DND-41 (cell line): ENCODE data around the gene TBX6.

ENCODE experiments used
- ATAC-seq: fragments of 200-7000 bp; cut with Tn5 transposase; 3 replicates; pipeline ENCODE4 v1.9.1; 2021; ENCODE audit warnings: low read depth; ENCODE audit not compliant: insufficient read depth
- DNase-seq: peaks from one replicate; pipeline ENCODE4 v3.0.0-alpha.2; 2020
- H2AFZ ChIP-seq: 2 replicates; pipeline ENCODE4 v1.6.0; 2012; ENCODE audit warnings: low read depth, low read length
- H3K27ac ChIP-seq: 2 replicates; pipeline ENCODE4 v1.5.1; 2012; ENCODE audit warnings: low read length, inconsistent platforms
- H3K27me3 ChIP-seq: fragments of 200-600 bp; sonication (generic); 2 replicates; pipeline ENCODE4 v1.6.0; 2012; ENCODE audit warnings: low read length, mild to moderate bottlenecking, inconsistent platforms; ENCODE audit not compliant: insufficient read depth, poor library complexity
- H3K36me3 ChIP-seq: 2 replicates; pipeline ENCODE4 v1.5.1; 2012; ENCODE audit warnings: low read length, inconsistent platforms; ENCODE audit not compliant: insufficient read depth
- H3K4me1 ChIP-seq: 2 replicates; pipeline ENCODE4 v1.5.1; 2012; ENCODE audit warnings: mild to moderate bottlenecking, low read length; ENCODE audit not compliant: insufficient read depth
- H3K4me2 ChIP-seq: 2 replicates; pipeline ENCODE4 v1.6.0; 2012; ENCODE audit warnings: mild to moderate bottlenecking, moderate library complexity, low read length, inconsistent platforms; ENCODE audit not compliant: insufficient read depth
- H3K4me3 ChIP-seq, 2 experiments: fragments of 200-600 bp in 1 of 2; shearing (Covaris generic) in 1 of 2; 2 replicates each; pipeline ENCODE4 v1.5.1; 2012 to 2016; ENCODE audit warnings: inconsistent platforms in 2 of 2, low read length in 2 of 2, mild to moderate bottlenecking in 2 of 2, low read depth in 1 of 2, moderate library complexity in 1 of 2
- H3K79me2 ChIP-seq: 2 replicates; pipeline ENCODE4 v1.6.0; 2012; ENCODE audit warnings: low read length, inconsistent platforms; ENCODE audit not compliant: insufficient read depth
- H3K9ac ChIP-seq: 2 replicates; pipeline ENCODE4 v1.6.0; 2012; ENCODE audit warnings: low read depth, mild to moderate bottlenecking, inconsistent platforms, low read length, moderate library complexity
- H3K9me3 ChIP-seq: 2 replicates; pipeline ENCODE4 v1.5.1; 2012; ENCODE audit warnings: low read length, moderate library complexity, mild to moderate bottlenecking, inconsistent platforms; ENCODE audit not compliant: insufficient read depth, severe bottlenecking
- H4K20me1 ChIP-seq: 2 replicates; pipeline ENCODE4 v1.6.0; 2012; ENCODE audit warnings: low read length; ENCODE audit not compliant: insufficient read depth
- EZH2 ChIP-seq: IDR thresholded peaks from 3 replicates; pipeline ENCODE4 v1.6.1; 2012; ENCODE audit warnings: borderline replicate concordance, low read depth, mild to moderate bottlenecking, moderate library complexity, low read length, inconsistent platforms; ENCODE audit not compliant: severe bottlenecking
- TF ChIP-seq, protein P1 (sequence below): IDR thresholded peaks from 2 replicates; pipeline ENCODE4 v1.5.1; 2012; ENCODE audit warnings: borderline replicate concordance, low read length, moderate library complexity, mild to moderate bottlenecking; ENCODE audit not compliant: poor library complexity, severe bottlenecking; ENCODE audit errors: extremely low read depth

TBX6 gene

DNA sequence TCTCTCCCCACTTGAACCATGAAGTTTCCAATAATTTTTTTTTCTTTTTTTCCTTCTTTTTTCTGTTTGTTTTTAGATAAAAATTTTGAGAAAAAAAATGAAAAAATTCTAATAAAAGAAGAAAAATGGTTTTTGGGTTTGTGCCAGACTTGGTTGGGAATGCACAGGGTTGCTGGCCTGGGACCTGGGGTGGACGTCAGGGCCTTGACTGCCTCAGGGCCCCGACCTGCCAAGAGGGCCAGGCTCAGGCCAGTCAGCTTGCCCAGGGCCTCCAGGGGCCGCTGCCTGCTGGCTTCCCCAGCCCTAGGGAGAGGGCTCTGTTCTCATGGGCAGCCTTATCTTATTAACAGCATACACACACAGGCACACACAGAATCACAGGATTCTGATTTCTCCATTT lies 6.5 kb downstream of the TBX6 start:
- Histone ChIP-seq H3K9ac (no peak overlapping the region), H3K27me3 (no peaks in the 10 kb centered on the region), H2AFZ (no peak overlapping the region), H3K4me2 (no peak overlapping the region), H3K4me3 (no peak overlapping the region), H3K36me3 (peaks cover 50% of the 10 kb centered on the region), H3K79me2 (peaks cover 7% of the 10 kb centered on the region), H3K9me3 (no peaks in the 10 kb centered on the region), H3K4me1 (peaks cover 2% of the 10 kb centered on the region; the same call in 1 of the 2 replicates), H4K20me1 (peaks cover 21% of the 10 kb centered on the region), H3K27ac (no peak overlapping the region)
- DNase-seq (no peak), ATAC-seq (no peak)
- TF ChIP-seq EZH2: no peak

DNA sequence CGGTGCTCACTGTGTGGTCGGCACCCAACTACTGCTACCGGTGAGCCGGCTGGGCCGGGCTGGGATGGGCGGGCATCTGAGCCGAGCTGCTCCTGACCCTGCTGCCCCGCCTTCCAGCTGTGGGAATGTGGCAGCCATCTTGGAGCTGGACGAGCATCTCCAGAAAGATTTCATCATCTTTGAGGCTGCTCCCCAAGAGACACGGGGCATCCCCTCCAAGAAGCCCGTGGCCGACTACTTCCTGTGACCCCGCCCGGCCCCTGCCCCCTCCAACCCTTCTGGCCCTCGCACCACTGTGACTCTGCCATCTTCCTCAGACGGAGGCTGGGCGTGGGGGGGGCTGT lies 6.9 kb downstream of the TBX6 start:
- Histone ChIP-seq H3K79me2 (peaks cover 11% of the 10 kb centered on the region), H3K4me2 (no peak overlapping the region), H3K4me1 (no peaks in the 10 kb centered on the region), H4K20me1 (peaks cover 22% of the 10 kb centered on the region), H2AFZ (no peak overlapping the region), H3K27ac (no peak overlapping the region), H3K9me3 (no peaks in the 10 kb centered on the region), H3K4me3 (no peak overlapping the region), H3K9ac (no peak overlapping the region), H3K36me3 (peaks cover 53% of the 10 kb centered on the region), H3K27me3 (no peaks in the 10 kb centered on the region)
- ATAC-seq (no peak), DNase-seq (no peak)
- TF ChIP-seq, protein P1, sequence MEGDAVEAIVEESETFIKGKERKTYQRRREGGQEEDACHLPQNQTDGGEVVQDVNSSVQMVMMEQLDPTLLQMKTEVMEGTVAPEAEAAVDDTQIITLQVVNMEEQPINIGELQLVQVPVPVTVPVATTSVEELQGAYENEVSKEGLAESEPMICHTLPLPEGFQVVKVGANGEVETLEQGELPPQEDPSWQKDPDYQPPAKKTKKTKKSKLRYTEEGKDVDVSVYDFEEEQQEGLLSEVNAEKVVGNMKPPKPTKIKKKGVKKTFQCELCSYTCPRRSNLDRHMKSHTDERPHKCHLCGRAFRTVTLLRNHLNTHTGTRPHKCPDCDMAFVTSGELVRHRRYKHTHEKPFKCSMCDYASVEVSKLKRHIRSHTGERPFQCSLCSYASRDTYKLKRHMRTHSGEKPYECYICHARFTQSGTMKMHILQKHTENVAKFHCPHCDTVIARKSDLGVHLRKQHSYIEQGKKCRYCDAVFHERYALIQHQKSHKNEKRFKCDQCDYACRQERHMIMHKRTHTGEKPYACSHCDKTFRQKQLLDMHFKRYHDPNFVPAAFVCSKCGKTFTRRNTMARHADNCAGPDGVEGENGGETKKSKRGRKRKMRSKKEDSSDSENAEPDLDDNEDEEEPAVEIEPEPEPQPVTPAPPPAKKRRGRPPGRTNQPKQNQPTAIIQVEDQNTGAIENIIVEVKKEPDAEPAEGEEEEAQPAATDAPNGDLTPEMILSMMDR: no peak
- TF ChIP-seq EZH2: no peak

DNA sequence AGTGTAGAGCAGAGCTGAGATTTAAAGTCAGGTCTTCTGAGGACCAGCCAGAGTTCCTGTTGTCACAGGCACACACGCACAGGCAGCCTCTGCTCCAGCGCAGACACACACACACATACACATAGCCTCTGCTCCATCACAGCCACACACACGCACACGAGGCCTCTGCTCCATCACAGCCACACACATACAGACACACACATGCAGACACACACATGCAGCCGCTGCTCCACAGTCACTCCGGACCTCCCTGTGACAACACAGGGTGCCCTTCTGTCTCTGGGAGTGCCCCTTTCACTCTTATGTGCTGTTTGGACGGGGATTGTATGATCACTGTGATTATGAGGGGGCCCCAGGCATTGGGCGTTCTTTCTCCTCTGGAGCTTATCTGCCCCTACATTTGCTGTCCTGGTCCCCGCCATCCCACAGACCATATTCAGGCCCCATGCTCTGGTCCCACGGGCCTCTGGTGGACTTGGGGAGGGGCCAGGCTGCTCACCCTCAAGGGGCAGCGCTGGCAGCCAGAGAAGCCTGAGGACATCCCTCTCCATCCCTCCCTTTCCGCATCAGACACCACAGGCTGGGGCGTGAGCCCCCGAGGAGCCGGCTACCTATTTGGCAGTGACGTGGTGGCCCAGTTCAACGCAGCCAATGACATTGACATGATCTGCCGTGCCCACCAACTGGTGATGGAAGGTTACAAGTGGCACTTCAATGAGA lies 7.5 kb downstream of the TBX6 start:
- H3K27ac ChIP-seq: no peak overlapping the region
- H3K9me3 ChIP-seq: no peaks in the 10 kb centered on the region
- no peak overlapping the region for H3K4me3 ChIP-seq
- DNase-seq: no peak
- peaks cover 59% of the 10 kb centered on the region for H3K36me3 ChIP-seq
- ATAC-seq: no peak
- H3K9ac ChIP-seq: no peak overlapping the region
- H3K4me1 ChIP-seq: no peaks in the 10 kb centered on the region
- no peaks in the 10 kb centered on the region for H3K27me3 ChIP-seq
- TF ChIP-seq, protein P1: no peak
- peaks cover 16% of the 10 kb centered on the region for H3K79me2 ChIP-seq
- no peak overlapping the region for H3K4me2 ChIP-seq
- peaks cover 28% of the 10 kb centered on the region for H4K20me1 ChIP-seq
- no peak overlapping the region for H2AFZ ChIP-seq

DNA sequence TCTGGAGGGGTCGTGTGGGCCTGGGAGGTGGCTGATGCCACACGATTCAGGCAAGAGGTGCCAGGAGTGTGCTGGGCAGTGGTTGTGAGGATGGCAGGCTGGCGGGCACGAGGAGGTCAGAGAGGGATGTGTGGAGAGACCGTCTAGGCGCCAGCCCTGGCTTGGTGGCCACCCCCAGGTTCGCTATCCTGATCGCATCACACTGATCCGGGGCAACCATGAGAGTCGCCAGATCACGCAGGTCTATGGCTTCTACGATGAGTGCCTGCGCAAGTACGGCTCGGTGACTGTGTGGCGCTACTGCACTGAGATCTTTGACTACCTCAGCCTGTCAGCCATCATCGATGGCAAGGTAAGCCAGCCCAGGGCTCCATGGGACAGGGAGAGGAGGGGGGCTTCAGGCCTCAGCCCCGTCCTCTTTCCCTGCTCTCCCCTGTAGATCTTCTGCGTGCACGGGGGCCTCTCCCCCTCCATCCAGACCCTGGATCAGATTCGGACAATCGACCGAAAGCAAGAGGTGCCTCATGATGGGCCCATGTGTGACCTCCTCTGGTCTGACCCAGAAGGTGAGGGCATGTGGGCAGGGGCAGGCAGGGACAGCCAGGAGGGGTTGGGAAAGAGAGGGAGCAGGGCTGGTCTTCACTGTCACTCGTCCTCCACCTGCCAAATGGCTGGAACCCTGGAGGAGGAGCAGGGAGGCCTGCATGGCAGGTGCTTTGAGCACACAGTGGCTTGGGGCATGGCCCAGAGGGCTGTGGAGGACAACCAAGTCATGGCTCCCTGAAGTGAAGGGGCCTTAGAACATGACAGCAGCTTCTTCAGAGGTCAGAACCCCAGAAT lies 8.3 kb downstream of the TBX6 start:
- Histone ChIP-seq H4K20me1 (peaks cover 31% of the 10 kb centered on the region), H3K4me3 (no peak overlapping the region), H3K9ac (no peak overlapping the region), H3K4me1 (peaks cover 1% of the 10 kb centered on the region; the same call in 1 of the 2 replicates), H3K27me3 (no peaks in the 10 kb centered on the region), H2AFZ (no peak overlapping the region), H3K9me3 (no peaks in the 10 kb centered on the region), H3K79me2 (peaks cover 25% of the 10 kb centered on the region), H3K36me3 (peaks cover 66% of the 10 kb centered on the region), H3K27ac (no peak overlapping the region), H3K4me2 (no peak overlapping the region)
- no peak for ATAC-seq
- no peak for DNase-seq
- TF ChIP-seq, protein P1: no peak
- no peak for TF ChIP-seq EZH2
